RWPE1 (cell line): ENCODE measurements around the gene COL8A1.

Source experiments
- CTCF ChIA-PET: fragments of 350-600 bp; sonication (Branson Sonifier 250); formaldehyde crosslinking; extraction: SDS; loops from one replicate; lab custom pipeline; 2021; lab: Yijun Ruan, JAX
- POLR2A ChIA-PET: fragments of 400-600 bp; formaldehyde crosslinking; extraction: SDS; loops from one replicate; lab custom pipeline; 2020; ENCODE audit warnings: antibody characterized with exemption; ENCODE audit not compliant: low non-redundant PET; lab: Yijun Ruan, JAX
- DNase-seq: peaks from one replicate; pipeline ENCODE4 v3.0.0; 2012; ENCODE audit warnings: low spot score
- H3K27ac ChIP-seq: fragments of 450-650 bp; 2 replicates; pipeline ENCODE4 v1.5.1; 2017
- CTCF ChIP-seq: fragments of 450-650 bp; conservative IDR thresholded peaks from 2 replicates; pipeline ENCODE4 v1.5.1; 2017; ENCODE audit warnings: low read depth, mild to moderate bottlenecking

Gene COL8A1

DNA sequence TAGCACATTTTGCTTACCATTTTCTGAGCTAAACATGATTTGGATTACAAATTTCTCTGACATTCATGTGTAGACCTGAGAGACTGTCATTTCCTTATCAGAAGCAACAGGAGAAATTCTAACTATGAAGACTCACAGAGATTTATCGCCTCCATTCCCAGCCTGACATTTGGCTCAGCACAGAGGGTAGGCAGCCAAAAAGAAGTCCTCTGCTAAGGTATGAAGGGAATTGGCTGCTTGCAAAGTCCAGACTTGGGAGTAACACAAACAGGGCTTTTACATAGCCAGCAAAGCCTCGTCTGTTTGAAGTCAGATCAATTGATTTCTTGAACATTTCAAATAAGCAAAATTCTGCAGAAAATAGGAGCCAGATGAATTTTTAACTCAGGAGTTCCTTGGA is 122.2 kb downstream of the COL8A1 start:
- no peak overlapping the region for H3K27ac ChIP-seq
- ChIA-PET POLR2A (no interaction called here), CTCF (interaction anchor here (0.6 to 0.8 kb wide), 2 partner anchors 493 to 842 kb away, joined by 3 read pairs; no protein-coding TSS in a partner anchor)
- DNase-seq: no peak
- no peak for TF ChIP-seq CTCF

DNA sequence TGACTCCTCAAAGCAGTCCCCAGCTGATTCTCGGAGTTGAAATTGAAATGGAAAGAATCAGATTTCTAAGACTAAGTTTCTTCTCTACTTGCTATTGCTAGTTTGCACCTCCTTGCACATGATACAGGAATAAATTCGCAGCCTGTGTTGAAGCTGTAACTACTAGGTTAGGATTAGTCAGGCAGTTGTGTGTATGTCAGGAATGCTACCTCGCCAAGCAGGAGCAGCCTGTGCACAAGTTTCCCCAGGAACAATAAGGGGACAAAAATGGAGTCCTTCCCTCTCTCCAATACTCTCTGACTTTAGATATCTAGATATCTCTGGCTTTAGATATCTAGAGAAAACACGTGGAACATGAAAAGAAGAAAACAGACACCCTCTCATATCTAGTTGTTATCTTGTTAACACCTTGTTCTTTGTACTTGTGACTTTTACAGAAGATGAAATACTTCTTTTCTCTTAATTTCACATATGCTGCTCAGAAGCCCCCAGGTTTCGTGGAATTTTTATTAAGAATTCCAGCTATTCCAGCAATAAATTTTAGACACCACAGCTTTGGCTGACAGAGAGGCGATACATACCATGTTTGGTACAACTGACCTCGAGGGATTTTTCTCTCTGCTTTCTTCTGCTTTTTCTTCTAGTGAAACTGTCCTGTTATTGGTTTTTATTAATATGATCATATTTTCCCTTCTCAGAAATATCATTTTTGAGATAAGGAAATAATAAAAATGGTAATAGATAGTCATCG is 123.2 kb downstream of the COL8A1 start:
- CTCF ChIA-PET: interaction anchor here (0.6 to 0.8 kb wide), 2 partner anchors 843 to 906 kb away, joined by 3 read pairs; no protein-coding TSS in a partner anchor

GRCh38 chr3:99762901-99763300 is 124.5 kb downstream of the COL8A1 start:
- TF ChIP-seq CTCF: no peak
- H3K27ac ChIP-seq: no peak overlapping the region
- POLR2A ChIA-PET: no interaction called here
- CTCF ChIA-PET: interaction anchor here (2.4 kb wide), 1 partner anchor 10 kb away, joined by 10 read pairs; no protein-coding TSS in a partner anchor
- DNase-seq: no peak

More for the DNA sequence above, 123.2 kb downstream of the COL8A1 start:
- no peak for DNase-seq
- POLR2A ChIA-PET: no interaction called here
- TF ChIP-seq CTCF: no peak
- H3K27ac ChIP-seq: no peak overlapping the region

GRCh38 chr3:99764377-99764776 is 126.0 kb downstream of the COL8A1 start:
- ChIA-PET CTCF (interaction anchor here (0.5 to 2.4 kb wide), 2 partner anchors 11 to 741 kb away, joined by 3 to 10 read pairs; no protein-coding TSS in a partner anchor), POLR2A (no interaction called here)
- TF ChIP-seq CTCF: no peak
- no peak overlapping the region for H3K27ac ChIP-seq
- no peak for DNase-seq

GRCh38 chr3:99765042-99765942 is 126.9 kb downstream of the COL8A1 start:
- TF ChIP-seq CTCF: no peak
- H3K27ac ChIP-seq: no peak overlapping the region
- ChIA-PET POLR2A (no interaction called here), CTCF (interaction anchor here (0.5 to 2.4 kb wide), 2 partner anchors 12 to 742 kb away, joined by 3 to 10 read pairs; no protein-coding TSS in a partner anchor)
- DNase-seq: no peak

DNA sequence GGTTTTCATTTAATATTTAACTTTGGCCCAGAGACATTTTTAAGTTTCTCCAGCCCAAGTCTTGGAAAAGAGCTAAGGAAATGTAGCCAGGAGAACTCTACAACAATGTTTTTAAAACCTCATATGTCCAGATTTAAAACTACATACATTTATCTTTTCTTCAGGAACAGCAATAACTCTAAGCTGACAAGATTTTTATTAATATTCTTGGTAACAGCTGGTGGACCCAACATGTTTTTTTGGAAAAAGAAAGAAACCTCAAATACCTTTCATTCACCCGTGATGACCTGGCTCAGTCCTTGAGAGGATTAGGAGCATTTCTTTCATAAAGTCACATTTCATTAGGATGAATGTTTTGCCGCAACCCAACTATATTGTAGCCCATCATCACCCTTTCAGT is 128.9 kb downstream of the COL8A1 start:
- POLR2A ChIA-PET: no interaction called here
- no peak for DNase-seq
- no peak for TF ChIP-seq CTCF
- CTCF ChIA-PET: no interaction called here
- H3K27ac ChIP-seq: no peak overlapping the region
